Astrocyte of the cerebellum (primary cell): ENCODE data around the gene VASN.
A peak's percentile ranks its signal among the peaks of the same experiment; 100 is the strongest.

Source experiments
- DNase-seq: peaks from one replicate; pipeline ENCODE4 v3.0.0-alpha.2; 2011; ENCODE audit warnings: low read depth
- H3K4me3 ChIP-seq: 2 replicates; pipeline ENCODE4 v1.5.1; 2011; ENCODE audit warnings: mild to moderate bottlenecking, low read depth, low read length, moderate library complexity
- in situ Hi-C: cut with HindIII; loops from 2 replicates; pipeline ENCODE4 v1.10.0; 2017; ENCODE audit warnings: low sequenced_read_pairs
- TF ChIP-seq, protein P1 (sequence below): IDR thresholded peaks from 2 replicates; pipeline ENCODE4 v1.5.1; 2012; ENCODE audit warnings: low read length, low read depth, moderate library complexity, mild to moderate bottlenecking; ENCODE audit errors: missing control alignments

The VASN gene

GRCh38 chr16:4395055-4395726 is 23.5 kb downstream of the VASN start:
- in situ Hi-C loops, result no loop called here
- DNase-seq, result no peak
- H3K4me3 ChIP-seq, result no peak overlapping the region
- TF ChIP-seq, protein P1, sequence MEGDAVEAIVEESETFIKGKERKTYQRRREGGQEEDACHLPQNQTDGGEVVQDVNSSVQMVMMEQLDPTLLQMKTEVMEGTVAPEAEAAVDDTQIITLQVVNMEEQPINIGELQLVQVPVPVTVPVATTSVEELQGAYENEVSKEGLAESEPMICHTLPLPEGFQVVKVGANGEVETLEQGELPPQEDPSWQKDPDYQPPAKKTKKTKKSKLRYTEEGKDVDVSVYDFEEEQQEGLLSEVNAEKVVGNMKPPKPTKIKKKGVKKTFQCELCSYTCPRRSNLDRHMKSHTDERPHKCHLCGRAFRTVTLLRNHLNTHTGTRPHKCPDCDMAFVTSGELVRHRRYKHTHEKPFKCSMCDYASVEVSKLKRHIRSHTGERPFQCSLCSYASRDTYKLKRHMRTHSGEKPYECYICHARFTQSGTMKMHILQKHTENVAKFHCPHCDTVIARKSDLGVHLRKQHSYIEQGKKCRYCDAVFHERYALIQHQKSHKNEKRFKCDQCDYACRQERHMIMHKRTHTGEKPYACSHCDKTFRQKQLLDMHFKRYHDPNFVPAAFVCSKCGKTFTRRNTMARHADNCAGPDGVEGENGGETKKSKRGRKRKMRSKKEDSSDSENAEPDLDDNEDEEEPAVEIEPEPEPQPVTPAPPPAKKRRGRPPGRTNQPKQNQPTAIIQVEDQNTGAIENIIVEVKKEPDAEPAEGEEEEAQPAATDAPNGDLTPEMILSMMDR, result no peak

DNA sequence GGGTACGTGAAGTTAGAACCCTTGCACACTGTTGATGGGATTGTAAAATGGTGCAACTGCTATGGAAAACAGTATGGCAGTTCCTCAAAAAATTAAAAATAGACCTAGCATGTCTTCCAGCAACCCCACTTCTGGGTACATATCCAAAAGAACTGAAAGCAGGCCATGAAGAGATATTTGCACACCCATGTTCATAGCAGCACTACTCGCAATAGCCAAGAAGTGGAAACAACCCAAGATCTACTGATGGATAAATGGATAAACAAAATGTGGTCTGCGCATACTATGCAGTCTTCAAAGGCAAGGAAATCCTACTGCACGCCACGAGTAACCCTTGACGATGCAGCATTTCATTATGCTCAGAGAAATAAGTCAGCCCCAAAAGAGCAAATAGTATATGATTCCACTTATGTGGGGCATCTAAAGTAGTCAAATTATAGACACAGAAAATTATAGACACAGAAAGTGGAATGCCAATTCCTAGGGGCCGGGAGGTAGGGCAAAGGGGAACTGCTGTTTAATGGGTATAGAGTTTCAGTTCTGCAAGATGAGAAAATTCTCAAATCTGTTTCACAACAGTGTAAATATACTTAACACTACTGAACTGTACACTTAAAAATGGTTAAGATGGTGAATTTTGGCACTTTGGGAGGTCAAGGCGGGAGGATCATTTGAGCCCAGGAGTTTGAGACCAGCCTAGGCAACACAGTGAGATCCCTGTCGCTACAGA is 27.5 kb downstream of the VASN start:
- no peak for DNase-seq
- in situ Hi-C loops, result no loop called here
- no peak overlapping the region for H3K4me3 ChIP-seq
- TF ChIP-seq, protein P1, result no peak

GRCh38 chr16:4401094-4401501 is 29.4 kb downstream of the VASN start:
- TF ChIP-seq, protein P1, result no peak
- DNase-seq, result no peak
- H3K4me3 ChIP-seq, result no peak overlapping the region
- in situ Hi-C loops, result no loop called here

DNA sequence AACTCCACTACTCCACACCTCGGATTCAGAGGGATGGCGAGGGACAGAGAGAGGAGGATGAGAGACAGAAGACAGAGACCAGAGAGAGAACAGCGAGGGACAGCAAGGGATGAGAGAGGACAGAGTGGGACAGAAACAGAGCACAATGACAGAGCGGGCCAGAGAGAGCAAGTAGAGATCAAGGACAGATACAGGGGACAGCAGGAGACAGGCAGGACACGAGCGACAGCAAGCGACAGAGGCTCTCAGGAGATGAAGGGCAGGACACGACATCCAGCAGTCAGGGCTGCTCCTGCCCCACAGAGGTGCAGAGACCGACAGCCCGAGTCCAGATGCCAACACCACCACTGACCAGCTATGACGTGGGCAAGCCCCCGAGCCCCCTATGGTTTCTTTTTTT is 29.9 kb downstream of the VASN start:
- TF ChIP-seq, protein P1, result no peak
- H3K4me3 ChIP-seq, result no peak overlapping the region
- DNase-seq, result no peak
- in situ Hi-C loops, result no loop called here

GRCh38 chr16:4402439-4403132 is 30.9 kb downstream of the VASN start:
- in situ Hi-C loops, result no loop called here
- peak; percentile 28 for DNase-seq
- TF ChIP-seq, protein P1, result peak; percentile 73
- H3K4me3 ChIP-seq, result no peak overlapping the region

DNA sequence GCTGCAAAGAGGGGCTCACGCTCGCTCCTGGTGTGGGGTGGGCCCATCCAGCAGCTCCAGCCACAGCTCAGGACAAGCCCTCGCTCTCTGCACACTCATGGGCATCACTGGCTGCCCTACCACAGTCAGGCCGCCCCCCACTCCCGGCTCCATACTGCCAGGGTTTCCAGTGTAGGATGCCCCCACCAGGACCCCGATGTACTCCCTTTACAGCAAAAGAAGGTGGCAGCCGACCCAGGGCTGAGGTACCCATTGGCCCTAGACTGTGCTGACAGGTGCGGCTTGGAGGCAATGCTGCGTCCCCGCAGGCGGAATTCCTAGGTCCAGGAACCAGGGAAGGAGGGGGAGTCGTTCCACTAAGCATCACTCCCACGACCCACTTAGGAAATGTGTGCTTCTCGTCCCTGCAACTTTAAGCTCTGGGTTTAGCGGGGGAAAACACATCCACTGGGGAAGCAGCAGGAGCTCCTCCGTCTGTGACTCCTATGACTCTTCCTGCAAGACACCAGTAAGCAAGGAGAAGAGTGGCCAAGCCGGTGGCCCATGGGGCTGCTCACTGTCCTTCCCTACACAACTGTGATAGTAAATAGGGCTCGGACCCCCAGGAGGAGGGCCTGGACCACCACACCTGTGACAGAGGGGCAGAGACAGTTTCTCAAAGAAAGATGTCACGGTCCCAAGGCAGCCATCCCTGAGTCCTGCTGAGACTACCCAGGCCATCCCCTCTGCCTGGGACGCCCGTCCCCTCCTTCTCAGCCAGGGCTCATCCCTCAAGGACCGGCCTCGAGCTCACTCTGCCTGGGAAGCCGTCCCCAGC is 31.7 kb downstream of the VASN start:
- in situ Hi-C loops, result no loop called here
- H3K4me3 ChIP-seq, result no peak overlapping the region
- DNase-seq, result no peak
- TF ChIP-seq, protein P1, result no peak
